GM18858 (cell line): Measurements from ENCODE around the gene RPL36AL.
"Not testable (repeated sequence)": the region's sequence is repeated elsewhere in the genome, so short reads cannot be mapped to it uniquely, and the experiment has no call there.

ENCODE experiments used
- ATAC-seq: cut with Tn5 transposase; IDR thresholded peaks from one replicate; pipeline ENCODE4 v1.9.1; 2021; ENCODE audit not compliant: unreplicated experiment

RPL36AL gene

GRCh38 chr14:49619730-49620129 is 696 bp downstream of the RPL36AL start:
- no peak for ATAC-seq

GRCh38 chr14:49619273-49619672 is 1.2 kb downstream of the RPL36AL start:
- ATAC-seq, result not testable (repeated sequence)

GRCh38 chr14:49617852-49618519 is 2.4 kb downstream of the RPL36AL start:
- ATAC-seq, result no peak

- ATAC-seq, result no peak
These were observed 4.7 kb downstream of the RPL36AL start for GRCh38 chr14:49615776-49616175.

GRCh38 chr14:49614196-49614595 is 6.2 kb downstream of the RPL36AL start:
- no peak for ATAC-seq

- ATAC-seq, result no peak
These were observed 7.8 kb downstream of the RPL36AL start for GRCh38 chr14:49612671-49613070.

GRCh38 chr14:49612251-49612650 is 8.2 kb downstream of the RPL36AL start:
- no peak for ATAC-seq

GRCh38 chr14:49607583-49607982 is 12.8 kb downstream of the RPL36AL start:
- no peak for ATAC-seq

- peak; percentile 33 for ATAC-seq
These were observed 21.7 kb downstream of the RPL36AL start, which contains the start of gene LRR1 for GRCh38 chr14:49598485-49599300. Gene LRR1, plus strand, starts transcription at chr14:49598940. Its CDS starts 81 bp downstream, at chr14:49599021.

- ATAC-seq, result no peak
These were observed 22.3 kb downstream of the RPL36AL start for GRCh38 chr14:49598189-49598484.

- peak; percentile 29 for ATAC-seq
These were observed 25.9 kb downstream of the RPL36AL start for GRCh38 chr14:49594347-49595091.

- no peak for ATAC-seq
These were observed 27.4 kb downstream of the RPL36AL start for GRCh38 chr14:49593016-49593415.

GRCh38 chr14:49589387-49589786 is 31.0 kb downstream of the RPL36AL start:
- ATAC-seq, result no peak

- ATAC-seq, result peak; percentile 33
These were observed 33.6 kb downstream of the RPL36AL start for GRCh38 chr14:49586673-49587460.

- peak; percentile 84 for ATAC-seq
These were observed 34.4 kb downstream of the RPL36AL start, which contains the start of gene RPS29 for GRCh38 chr14:49585803-49586672. Gene RPS29, minus strand, starts transcription at chr14:49586380. Its CDS starts 34 bp downstream, at chr14:49586346.

GRCh38 chr14:49584981-49585640 is 35.3 kb downstream of the RPL36AL start:
- ATAC-seq, result not testable (repeated sequence)

GRCh38 chr14:49584058-49584457 is 36.4 kb downstream of the RPL36AL start:
- no peak for ATAC-seq

- ATAC-seq, result no peak
These were observed 36.8 kb downstream of the RPL36AL start for GRCh38 chr14:49583629-49584028.
